Measurements from ENCODE around the gene ADGRF5.

Gene ADGRF5

DNA sequence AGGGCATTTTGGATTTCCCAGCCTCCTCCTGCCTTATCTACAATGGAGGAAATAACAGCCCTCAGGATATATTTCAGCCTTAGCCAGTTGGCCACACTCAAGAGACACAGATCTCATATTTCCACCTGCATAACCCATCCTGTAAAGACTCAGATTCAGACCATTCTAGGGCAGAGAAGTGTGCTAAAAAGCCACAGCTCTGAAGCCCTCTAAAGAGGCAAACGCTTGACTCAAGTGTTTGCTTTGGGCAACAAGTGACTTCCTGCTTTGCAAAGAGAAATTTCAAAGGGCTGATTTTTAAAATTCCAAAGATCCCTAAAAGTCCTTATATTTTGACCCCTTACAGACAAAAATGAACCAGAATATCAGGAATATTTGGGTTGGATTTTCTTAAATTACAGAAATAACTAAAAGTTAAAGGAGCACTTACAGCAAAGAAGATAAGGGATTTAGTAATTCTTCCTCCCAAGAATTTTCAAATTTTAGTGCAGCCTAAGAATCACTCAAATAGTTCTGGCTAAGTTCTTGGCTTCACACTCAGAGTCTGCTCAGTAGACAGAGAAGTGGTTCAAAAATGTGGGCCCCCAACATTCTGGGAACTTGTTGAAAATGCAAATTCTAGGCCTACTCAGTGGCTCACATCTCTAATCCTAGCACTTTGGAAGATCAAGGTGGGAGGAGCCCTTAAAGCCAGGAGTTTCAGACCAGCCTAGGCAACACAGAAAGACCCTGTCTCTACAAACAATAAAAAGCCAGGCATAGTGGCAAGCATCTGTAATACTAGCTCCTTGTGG, 18.9 kb upstream of the ADGRF5 start:
- no peak for TF ChIP-seq EZH2 (optimal IDR thresholded peaks at IDR 0.05; ENCODE audit: low read depth, low read length)
- TF ChIP-seq EZH2phosphoT487 (IDR thresholded peaks at IDR 0.05; ENCODE audit: low read length), result no peak
- TF ChIP-seq CTCF (IDR thresholded peaks at IDR 0.05; ENCODE audit: low read length), result no peak
- H3K27ac ChIP-seq (ENCODE audit: low read length), result no peak overlapping the region
- H3K9ac ChIP-seq (ENCODE audit: low read length), result no peak overlapping the region
- H3K4me1 ChIP-seq (ENCODE audit: low read length), result no peaks in the 10 kb centered on the region
- no peak for DNase-seq
- H3K4me2 ChIP-seq (ENCODE audit: low read depth, low read length), result no peak overlapping the region
- H3K79me2 ChIP-seq (ENCODE audit: low read length), result no peaks in the 10 kb centered on the region
- H3K27me3 ChIP-seq (replicated peaks; ENCODE audit: insufficient read depth, low read length), result no peaks in the 10 kb centered on the region
- H4K20me1 ChIP-seq (ENCODE audit: insufficient read depth, low read length), result no peaks in the 10 kb centered on the region
- no peaks in the 10 kb centered on the region for H3K36me3 ChIP-seq (replicated peaks; ENCODE audit: insufficient read depth, low read length)
- H3K9me2 ChIP-seq (replicated peaks; ENCODE audit: insufficient read depth, low read length), result no peaks in the 10 kb centered on the region
- no peaks in the 10 kb centered on the region for H3K9me3 ChIP-seq (replicated peaks; ENCODE audit: insufficient read depth, low read length)
- no peak overlapping the region for H3K4me3 ChIP-seq (ENCODE audit: low read length)
- no peak overlapping the region for H2AFZ ChIP-seq (ENCODE audit: low read length)
- no peaks in the 10 kb centered on the region for H3F3A ChIP-seq (ENCODE audit: insufficient read depth, low read length)

DNA sequence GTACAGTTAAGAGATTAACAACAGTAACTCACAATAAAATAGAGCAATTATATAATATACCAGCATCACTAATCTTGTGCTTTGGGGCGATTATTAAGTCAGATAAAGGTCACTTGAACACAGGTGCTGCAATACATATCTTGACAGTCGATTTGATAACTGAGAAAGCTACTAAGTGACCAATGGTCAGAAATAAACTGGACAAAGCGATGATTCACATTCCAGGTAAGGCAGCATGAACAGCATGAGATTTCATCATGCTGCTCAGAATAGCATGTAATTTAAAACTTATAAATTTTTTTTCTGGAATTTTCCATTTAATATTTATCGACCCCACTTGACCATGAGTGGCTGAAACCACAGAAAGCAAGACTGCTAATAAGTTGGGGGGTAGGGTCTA, 15.9 kb upstream of the ADGRF5 start:
- Histone ChIP-seq H3K9ac (ENCODE audit: low read length) (no peak overlapping the region), H3K9me3 (replicated peaks; ENCODE audit: insufficient read depth, low read length) (no peaks in the 10 kb centered on the region), H3K36me3 (replicated peaks; ENCODE audit: insufficient read depth, low read length) (no peaks in the 10 kb centered on the region), H3K4me2 (ENCODE audit: low read depth, low read length) (no peak overlapping the region), H3K27ac (ENCODE audit: low read length) (no peak overlapping the region), H3F3A (ENCODE audit: insufficient read depth, low read length) (no peaks in the 10 kb centered on the region), H3K4me1 (ENCODE audit: low read length) (no peaks in the 10 kb centered on the region), H3K79me2 (ENCODE audit: low read length) (no peaks in the 10 kb centered on the region), H3K9me2 (replicated peaks; ENCODE audit: insufficient read depth, low read length) (no peaks in the 10 kb centered on the region), H2AFZ (ENCODE audit: low read length) (no peak overlapping the region), H4K20me1 (ENCODE audit: insufficient read depth, low read length) (no peaks in the 10 kb centered on the region), H3K27me3 (replicated peaks; ENCODE audit: insufficient read depth, low read length) (no peaks in the 10 kb centered on the region), H3K4me3 (ENCODE audit: low read length) (no peak overlapping the region)
- TF ChIP-seq EZH2phosphoT487 (IDR thresholded peaks at IDR 0.05; ENCODE audit: low read length) (no peak), EZH2 (optimal IDR thresholded peaks at IDR 0.05; ENCODE audit: low read depth, low read length) (no peak), CTCF (IDR thresholded peaks at IDR 0.05; ENCODE audit: low read length) (no peak)
- no peak for DNase-seq

DNA sequence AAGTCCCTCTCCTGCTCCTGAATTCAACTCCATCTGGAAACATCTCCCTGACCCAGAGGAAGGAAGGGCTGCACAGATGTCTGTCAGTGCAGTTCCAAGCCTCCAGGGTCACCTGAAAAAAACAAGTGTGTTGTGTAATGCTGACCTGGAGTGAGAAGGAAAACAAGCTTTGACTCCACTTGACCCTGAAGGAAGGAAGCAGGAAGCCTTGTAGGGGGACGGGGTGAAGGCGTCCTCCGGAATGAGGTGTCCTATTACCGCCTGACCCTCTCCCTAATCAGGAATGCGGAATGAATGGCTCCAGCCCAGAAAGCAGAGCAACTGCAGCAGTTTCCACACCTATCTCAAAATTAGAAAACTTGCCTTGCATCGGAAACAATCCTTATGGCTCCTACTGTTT, 13.9 kb upstream of the ADGRF5 start:
- Histone ChIP-seq H3K27ac (ENCODE audit: low read length) (no peak overlapping the region), H4K20me1 (ENCODE audit: insufficient read depth, low read length) (no peaks in the 10 kb centered on the region), H3K36me3 (replicated peaks; ENCODE audit: insufficient read depth, low read length) (no peaks in the 10 kb centered on the region), H2AFZ (ENCODE audit: low read length) (no peak overlapping the region), H3K9me3 (replicated peaks; ENCODE audit: insufficient read depth, low read length) (no peaks in the 10 kb centered on the region), H3K27me3 (replicated peaks; ENCODE audit: insufficient read depth, low read length) (no peaks in the 10 kb centered on the region), H3K9ac (ENCODE audit: low read length) (no peak overlapping the region), H3K4me1 (ENCODE audit: low read length) (no peaks in the 10 kb centered on the region), H3K4me3 (ENCODE audit: low read length) (no peak overlapping the region), H3K4me2 (ENCODE audit: low read depth, low read length) (no peak overlapping the region), H3K9me2 (replicated peaks; ENCODE audit: insufficient read depth, low read length) (no peaks in the 10 kb centered on the region), H3K79me2 (ENCODE audit: low read length) (no peaks in the 10 kb centered on the region), H3F3A (ENCODE audit: insufficient read depth, low read length) (no peaks in the 10 kb centered on the region)
- DNase-seq, result no peak
- TF ChIP-seq EZH2phosphoT487 (IDR thresholded peaks at IDR 0.05; ENCODE audit: low read length) (no peak), EZH2 (optimal IDR thresholded peaks at IDR 0.05; ENCODE audit: low read depth, low read length) (no peak), CTCF (IDR thresholded peaks at IDR 0.05; ENCODE audit: low read length) (no peak)

Data from MM.1S (cell line).